ENCODE results near the gene MN1.

The MN1 gene

DNA sequence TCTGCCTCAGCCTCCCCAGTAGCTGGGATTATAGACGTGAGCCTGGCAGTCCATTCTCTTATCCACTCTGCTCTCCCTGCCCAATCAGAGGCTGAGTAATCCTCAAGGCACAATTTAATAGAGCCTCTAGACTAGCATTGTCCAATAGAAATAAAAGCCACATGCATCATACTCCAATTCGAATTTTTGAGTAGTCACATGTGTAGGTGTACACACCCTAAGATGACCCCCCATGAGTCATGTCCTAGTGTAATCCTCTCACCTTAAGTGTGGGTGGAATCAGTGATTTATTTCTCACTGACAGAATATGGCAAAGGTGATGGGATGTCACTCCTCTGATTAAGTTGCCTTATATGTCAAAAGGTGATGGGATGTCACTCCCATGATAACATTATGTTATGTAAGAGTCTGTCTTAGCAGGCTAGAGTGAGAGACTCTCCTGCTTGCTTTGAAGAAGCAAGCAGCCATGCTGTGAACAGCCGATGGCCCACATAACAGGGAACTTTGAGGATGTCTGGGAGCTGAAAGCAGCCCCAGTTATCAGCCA, 61.3 kb downstream of the MN1 start:
- DNase-seq (ENCODE audit: low read depth in 3 of 3), result no peak

DNA sequence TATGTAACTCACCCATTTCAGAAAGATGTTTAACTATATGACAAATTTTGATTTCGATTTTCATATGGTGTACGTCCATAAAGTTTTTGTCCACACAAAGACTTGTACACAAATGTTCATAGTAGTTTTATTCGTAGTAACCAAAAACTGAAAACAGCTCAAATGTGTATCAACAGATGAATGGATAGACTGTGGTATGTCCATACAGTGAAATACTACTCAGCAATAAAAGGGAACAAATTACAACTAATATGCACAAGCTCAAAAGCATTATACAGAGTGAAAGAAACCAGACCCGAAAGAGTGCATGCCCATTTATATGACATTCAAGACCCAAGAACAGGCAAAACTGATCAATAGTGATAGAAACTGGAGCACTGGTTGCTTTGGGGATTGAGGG, 64.0 kb downstream of the MN1 start:
- DNase-seq (ENCODE audit: low read depth in 3 of 3), result no peak

DNA sequence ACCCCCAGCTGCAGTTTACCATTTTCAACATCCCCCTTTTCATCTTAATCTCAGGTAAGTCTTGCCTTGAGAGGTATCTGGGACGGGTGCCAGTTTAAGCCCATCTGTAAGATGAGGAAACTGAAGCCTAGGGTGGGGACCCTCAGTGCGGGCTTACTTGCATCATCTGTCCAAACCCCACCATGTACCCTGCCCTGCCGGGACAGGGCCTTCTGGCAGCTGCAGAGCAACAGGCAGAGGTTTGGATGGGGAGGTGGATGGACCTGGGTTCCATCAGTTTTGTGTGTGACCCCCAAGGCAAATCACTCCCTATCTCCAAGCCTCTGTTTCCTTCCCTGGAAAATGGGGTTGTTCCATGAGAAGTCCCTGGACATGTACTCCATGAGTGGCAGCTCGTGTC, 67.5 kb downstream of the MN1 start:
- DNase-seq (ENCODE audit: low read depth in 3 of 3), result no peak

DNA sequence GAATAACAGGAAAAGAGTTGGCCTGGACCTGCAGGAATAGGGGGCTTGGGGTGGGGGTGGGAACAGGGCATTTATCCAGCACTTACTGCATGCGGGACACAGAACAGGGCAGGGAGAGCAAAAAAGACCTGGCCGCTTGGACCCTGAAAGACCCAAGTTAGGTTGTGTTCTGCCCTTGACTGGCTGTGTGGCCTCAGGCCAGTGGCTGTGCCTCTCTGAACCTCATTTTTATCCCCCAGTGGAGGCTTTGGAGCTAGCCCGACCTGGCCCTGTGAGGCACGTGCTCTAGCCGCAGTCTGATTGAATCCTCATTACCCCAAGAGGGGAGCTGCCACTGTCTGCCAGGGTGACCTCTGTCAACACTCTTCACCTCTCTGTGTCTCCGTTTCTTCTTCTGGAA, 68.7 kb downstream of the MN1 start:
- DNase-seq (ENCODE audit: low read depth in 3 of 3), result no peak

DNA sequence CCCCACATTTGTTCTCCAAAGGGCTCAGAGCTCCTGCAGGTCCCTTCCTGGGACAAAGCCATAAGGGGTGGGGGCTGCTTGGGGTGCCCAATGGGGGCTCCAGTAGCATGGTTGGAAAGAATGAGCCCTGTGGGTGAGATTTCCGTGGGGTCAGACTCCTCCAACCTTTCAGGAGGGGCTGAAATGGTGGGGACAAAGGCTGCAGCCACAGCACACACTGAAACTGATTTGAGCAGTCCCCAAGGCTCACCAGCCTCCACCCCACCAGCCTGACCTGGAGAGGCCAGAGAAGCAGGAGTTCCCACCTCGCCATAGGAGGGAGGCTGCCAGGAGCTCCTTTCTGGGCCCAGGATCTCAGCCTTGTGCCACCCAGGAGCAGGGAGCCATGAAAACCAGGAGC, 69.2 kb downstream of the MN1 start:
- DNase-seq (ENCODE audit: low read depth in 3 of 3), result no peak

DNA sequence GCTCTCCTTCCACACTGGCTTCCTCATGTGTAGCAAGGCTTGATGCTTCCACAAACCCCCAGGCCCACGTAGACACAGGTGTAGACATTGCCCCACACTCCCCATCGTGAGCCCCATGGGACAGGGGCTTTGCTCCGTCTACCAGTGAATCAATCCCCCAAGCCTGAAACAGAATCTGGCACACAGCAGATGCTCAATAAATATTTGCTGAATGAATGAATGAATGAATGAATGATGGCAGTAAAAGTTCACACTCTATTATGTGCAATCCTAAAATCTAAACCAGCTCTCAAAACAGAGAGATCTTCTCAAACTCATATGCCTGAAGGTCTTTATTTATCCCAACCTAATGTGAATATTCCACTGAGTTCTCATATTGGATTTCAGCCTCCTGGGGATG, 69.9 kb downstream of the MN1 start:
- no peak for DNase-seq (ENCODE audit: low read depth in 3 of 3)

GRCh38 chr22:27730641-27731433, 70.7 kb downstream of the MN1 start:
- DNase-seq (ENCODE audit: low read depth in 3 of 3), result no peak

DNA sequence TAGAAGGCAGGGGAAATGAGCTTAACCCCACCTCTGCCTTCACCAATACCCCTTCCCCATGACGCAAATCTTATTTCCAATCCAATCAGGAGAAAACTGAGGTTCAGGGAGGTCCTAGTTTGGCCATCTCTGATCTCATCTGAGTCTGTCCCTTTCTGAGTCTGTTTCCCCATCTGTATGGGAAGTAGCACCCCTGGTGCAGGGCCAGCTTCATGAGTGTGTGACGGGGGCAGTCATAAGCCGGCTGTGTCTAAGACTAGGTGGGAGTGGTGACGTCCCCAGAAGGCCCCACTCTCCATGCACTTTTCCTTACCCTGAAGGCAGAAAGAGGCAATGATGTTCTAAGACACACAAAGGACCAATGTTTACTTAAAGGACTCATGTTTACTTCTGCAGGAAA, 72.3 kb downstream of the MN1 start:
- no peak for DNase-seq (ENCODE audit: low read depth in 3 of 3)

GRCh38 chr22:27727673-27728451, 73.7 kb downstream of the MN1 start:
- no peak for DNase-seq (ENCODE audit: low read depth in 3 of 3)

- no peak for DNase-seq (ENCODE audit: low read depth in 3 of 3)
Measured at GRCh38 chr22:27726686-27727449, 74.7 kb downstream of the MN1 start.

GRCh38 chr22:27726331-27726685, 75.2 kb downstream of the MN1 start:
- no peak for DNase-seq (ENCODE audit: low read depth in 3 of 3)

DNA sequence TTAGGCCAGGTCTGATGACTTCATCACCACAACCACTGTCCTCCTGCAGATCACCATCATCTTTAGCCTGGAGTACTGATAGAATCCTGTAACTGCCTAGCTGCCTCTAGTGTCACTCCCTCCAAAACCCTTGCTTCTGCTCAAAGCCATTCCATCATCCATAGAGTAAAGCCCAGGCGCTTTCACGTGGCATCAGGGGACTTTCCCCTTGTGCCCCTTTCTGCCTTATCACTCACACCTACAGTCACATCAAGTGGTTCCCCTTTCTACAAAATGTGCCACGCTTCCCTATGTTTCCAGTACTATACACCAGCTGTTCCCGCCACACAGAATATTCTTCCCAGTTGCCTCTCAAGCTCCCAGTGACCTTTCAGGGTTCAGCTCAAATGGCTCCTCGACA, 75.9 kb downstream of the MN1 start:
- no peak for DNase-seq (ENCODE audit: low read depth in 3 of 3)

GRCh38 chr22:27724709-27725108, 76.8 kb downstream of the MN1 start:
- no peak for DNase-seq (ENCODE audit: low read depth in 3 of 3)

DNA sequence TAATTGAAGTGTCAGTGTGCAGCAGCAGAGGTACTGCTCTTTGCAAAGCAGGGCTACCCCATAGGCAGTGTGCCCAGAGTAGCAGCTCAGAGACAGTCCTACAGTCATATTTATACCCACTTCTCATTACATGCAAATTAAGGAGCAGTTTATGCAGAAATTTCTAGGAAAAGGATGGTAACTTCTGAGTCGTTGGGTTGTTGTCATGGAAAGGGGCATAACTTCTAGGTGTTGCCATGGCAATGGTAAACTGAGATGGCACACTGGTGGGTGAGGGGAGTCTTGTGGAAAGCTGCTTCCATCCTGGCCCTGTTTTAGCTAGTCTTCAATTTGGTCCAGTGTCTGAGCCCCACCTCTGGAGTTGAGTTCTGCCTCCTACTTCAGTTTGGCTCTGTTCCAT, 77.4 kb downstream of the MN1 start:
- DNase-seq (ENCODE audit: low read depth in 3 of 3), result no peak

DNA sequence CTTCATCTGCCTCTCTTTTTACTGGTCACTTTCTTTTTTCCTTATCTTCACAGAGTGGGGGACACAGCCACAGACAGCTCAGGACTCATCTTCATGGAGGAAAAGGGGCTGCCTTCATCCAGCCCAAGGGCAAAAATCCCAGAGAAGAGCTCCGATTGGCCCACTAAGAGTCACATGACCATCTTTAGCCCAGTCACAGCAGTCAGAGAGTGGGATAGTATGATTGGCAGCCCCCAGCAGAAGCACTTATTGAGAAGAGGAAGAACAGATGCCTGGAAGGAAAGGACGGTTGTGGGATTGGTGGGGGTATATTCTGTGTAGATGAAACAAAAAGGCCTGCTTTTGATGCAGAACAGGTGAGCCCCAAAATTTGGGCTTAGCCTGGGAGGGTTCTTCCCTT, 77.8 kb downstream of the MN1 start:
- DNase-seq (ENCODE audit: low read depth in 3 of 3), result no peak

DNA sequence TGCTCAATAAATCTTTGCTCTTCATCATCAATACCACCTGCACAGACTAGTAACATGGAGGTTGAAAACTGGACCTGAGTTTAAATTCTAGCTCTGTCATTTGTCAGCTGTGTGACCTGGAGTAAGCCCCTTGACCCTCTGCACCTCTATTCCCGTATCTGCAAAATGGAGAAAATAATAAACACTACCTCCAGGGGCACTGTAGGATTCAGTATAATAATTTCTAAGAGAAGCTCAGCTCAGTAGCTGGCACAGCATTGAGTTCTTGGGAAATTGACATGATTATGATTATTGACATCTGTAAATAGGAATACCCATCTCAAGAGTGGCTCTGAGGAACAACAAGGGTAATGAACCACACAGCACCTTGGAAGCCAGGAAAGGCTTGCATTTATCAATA, 78.4 kb downstream of the MN1 start:
- DNase-seq (ENCODE audit: low read depth in 3 of 3), result no peak

GRCh38 chr22:27720860-27721259, 80.7 kb downstream of the MN1 start:
- no peak for DNase-seq (ENCODE audit: low read depth in 3 of 3)

DNA sequence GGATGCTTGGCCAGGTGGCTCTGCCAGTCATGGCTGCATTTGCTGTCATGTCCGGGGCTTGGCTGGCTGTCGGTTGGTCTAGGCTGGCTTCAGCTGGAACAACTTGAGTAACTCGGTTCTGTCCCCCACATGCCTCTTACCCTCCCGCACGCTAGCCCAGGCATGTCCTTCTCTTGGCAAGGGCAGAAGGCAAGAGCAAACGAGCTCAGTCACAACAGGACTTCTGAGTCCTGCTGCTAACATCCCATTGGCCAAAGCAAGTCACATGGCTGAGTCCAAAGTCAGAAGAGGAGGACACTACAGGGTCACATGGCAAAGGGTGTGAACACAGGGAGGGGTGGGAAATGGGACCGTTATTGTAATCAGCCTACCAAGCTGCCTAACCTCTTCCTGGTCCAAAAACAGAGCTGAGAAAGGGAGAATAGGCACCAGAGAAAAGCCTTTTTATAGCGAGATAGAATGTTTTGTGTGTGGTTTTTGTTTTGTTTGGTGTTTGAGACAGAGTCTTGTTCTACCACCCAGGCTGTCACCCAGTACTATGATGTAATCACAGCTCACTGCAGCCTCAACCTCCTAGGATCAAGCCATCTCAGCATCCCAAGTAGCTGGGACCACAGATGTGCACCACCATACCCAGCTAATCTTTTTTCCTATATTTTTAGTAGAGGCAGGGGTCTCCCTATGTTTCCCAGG, 81.9 kb downstream of the MN1 start:
- no peak for DNase-seq (ENCODE audit: low read depth in 3 of 3)

DNA sequence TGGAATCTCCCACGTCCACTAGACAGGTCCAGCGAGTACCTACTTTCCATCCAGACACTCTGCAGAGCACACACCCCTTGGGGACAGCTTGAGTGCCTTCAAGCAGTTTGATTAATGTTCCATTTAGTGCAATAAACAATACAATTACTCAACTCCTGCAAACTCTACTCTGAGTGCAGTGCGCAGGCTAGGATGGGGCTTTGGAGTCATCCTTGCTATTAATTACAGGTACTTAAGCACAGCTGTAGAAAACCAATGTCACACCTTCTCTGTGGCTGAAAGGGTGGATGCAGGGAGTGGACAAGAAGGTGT, 82.6 kb downstream of the MN1 start:
- no peak for DNase-seq (ENCODE audit: low read depth in 3 of 3)

DNA sequence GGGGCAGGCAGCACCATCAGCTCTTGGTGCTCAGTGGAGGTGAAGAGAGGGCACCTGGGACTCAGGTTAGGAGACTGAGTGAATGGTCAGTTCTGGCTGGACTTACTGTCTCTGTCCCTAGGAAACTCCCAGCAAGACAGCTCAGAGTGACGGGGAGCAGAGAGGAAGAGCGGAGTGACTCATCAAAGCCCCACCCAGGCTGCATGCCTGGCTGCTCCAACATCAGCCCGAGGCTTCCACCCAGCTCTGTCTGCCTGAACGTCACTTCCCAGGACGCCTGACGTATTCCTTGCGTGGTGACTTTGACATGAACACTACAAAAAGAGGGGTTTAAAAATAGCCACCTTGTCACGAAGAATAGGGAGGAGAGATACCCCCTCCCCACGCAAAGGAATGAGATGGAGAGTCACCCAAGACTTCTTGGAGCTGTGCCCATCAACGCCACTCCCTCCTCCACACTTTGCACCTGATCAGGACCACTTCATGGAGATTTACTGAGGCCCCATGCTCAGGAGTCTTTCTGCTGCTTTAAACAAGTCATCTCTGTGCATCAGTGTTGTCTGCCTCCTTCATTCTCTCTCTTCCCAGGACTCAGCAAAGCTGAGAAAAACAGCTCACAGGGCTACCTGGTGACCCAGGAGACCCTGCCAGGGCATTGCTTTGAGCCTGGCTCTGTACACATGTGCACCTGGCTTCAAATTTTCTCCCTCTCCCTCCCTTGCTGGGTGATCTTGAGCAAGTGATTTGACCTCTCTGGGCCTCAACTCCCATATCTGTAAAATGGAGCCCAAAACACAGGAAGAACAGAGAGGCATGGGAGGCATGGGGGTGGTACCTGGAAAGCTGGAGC, 83.1 kb downstream of the MN1 start:
- no peak for DNase-seq (ENCODE audit: low read depth in 3 of 3)

DNA sequence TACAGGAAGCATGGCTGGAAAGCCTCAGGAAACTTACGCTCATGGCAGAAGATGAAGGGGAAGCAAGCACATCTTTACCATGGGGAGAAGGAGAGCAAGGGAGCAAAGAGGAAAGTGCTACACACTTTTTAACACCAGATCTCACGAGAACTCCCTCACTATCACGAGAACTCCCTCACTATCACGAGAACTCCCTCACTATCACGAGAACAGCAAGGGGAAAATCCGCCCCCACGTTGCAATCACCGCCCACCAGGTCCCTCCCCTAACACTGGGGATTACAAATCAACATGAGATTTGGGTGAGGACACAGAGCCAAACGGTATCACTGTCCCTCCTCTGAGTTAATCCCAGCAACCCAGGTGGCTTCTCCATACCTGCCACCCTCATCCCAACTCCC, 84.5 kb downstream of the MN1 start:
- DNase-seq (ENCODE audit: low read depth in 3 of 3), result no peak

Data from stimulated activated CD4-positive, alpha-beta T cell treated with anti-CD3 and anti-CD28 coated beads, TNF-alpha, amount 100 ng/mL, for 4 hours (primary cell).